ENCODE results near the gene PADI1.

DNA sequence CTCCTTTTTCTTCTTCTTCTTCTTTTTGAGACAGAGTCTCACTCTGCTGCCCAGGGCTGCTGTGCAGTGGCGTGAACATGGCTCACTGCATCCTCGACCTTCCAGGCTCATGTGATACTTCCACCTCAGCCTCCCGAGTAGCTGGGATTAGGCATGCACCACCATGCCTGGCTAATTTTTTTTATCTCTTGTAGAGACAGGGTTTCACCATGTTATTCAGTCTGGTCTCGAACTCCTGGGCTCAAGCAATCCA, 13.0 kb upstream of the PADI1 start:
- TF ChIP-seq, protein P1, sequence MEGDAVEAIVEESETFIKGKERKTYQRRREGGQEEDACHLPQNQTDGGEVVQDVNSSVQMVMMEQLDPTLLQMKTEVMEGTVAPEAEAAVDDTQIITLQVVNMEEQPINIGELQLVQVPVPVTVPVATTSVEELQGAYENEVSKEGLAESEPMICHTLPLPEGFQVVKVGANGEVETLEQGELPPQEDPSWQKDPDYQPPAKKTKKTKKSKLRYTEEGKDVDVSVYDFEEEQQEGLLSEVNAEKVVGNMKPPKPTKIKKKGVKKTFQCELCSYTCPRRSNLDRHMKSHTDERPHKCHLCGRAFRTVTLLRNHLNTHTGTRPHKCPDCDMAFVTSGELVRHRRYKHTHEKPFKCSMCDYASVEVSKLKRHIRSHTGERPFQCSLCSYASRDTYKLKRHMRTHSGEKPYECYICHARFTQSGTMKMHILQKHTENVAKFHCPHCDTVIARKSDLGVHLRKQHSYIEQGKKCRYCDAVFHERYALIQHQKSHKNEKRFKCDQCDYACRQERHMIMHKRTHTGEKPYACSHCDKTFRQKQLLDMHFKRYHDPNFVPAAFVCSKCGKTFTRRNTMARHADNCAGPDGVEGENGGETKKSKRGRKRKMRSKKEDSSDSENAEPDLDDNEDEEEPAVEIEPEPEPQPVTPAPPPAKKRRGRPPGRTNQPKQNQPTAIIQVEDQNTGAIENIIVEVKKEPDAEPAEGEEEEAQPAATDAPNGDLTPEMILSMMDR (IDR thresholded peaks at IDR 0.05; ENCODE audit: poor library complexity), result no peak
- TF ChIP-seq EZH2 (IDR thresholded peaks at IDR 0.05; ENCODE audit: borderline replicate concordance) (no peak), EZH2phosphoT487 (IDR thresholded peaks at IDR 0.05; ENCODE audit: low read depth, severe bottlenecking, unreplicated experiment) (no peak)
